Measurements from ENCODE around the gene ARNT2. TPM values are rescaled to one million over a fixed set of nuclear protein-coding genes. Genes with fewer than 3 reads are reported as not detected.
A peak's percentile ranks its signal among the peaks of the same experiment; 100 is the strongest.

Gene ARNT2
- total RNA-seq, 6 experiments from 2014 or later = 2.4 to 16.6 (median 15.5) TPM

DNA sequence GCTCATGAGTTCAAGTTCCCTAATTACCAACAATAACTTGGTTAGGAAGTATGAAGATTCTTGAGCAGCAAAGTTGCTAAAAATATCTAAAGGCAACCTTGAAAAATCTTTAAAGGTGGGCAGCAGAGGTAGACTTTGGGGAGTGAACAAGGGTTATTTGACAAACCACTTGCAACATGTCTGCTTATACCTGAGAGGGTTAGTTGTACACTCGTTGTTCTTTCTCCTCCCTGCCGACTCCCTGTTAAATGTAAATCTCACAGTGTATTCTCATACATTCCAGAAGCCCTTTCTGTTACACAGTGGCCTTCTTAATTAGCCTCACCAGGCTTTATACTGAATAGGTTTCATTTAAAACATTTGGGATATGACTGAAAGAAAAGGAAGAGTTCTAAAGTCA lies 121.7 kb downstream of the ARNT2 start:
- H3K9me3 Mint-ChIP-seq = no peaks in the 10 kb centered on the region
- TF ChIP-seq, protein P1, sequence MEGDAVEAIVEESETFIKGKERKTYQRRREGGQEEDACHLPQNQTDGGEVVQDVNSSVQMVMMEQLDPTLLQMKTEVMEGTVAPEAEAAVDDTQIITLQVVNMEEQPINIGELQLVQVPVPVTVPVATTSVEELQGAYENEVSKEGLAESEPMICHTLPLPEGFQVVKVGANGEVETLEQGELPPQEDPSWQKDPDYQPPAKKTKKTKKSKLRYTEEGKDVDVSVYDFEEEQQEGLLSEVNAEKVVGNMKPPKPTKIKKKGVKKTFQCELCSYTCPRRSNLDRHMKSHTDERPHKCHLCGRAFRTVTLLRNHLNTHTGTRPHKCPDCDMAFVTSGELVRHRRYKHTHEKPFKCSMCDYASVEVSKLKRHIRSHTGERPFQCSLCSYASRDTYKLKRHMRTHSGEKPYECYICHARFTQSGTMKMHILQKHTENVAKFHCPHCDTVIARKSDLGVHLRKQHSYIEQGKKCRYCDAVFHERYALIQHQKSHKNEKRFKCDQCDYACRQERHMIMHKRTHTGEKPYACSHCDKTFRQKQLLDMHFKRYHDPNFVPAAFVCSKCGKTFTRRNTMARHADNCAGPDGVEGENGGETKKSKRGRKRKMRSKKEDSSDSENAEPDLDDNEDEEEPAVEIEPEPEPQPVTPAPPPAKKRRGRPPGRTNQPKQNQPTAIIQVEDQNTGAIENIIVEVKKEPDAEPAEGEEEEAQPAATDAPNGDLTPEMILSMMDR (IDR thresholded peaks at IDR 0.05) = no peak
- no peak overlapping the region for H3K4me3 Mint-ChIP-seq
- peaks cover 20% of the 10 kb centered on the region for H3K4me1 Mint-ChIP-seq (ENCODE audit: low read depth)
- H3K27me3 Mint-ChIP-seq (ENCODE audit: insufficient read depth) = no peaks in the 10 kb centered on the region; the same call in 1 of the 2 replicates
- no peak overlapping the region for H3K27ac Mint-ChIP-seq
- no peak for DNase-seq
- H3K36me3 Mint-ChIP-seq (ENCODE audit: low read depth) = peaks cover 14% of the 10 kb centered on the region; the same call in 1 of the 2 replicates

DNA sequence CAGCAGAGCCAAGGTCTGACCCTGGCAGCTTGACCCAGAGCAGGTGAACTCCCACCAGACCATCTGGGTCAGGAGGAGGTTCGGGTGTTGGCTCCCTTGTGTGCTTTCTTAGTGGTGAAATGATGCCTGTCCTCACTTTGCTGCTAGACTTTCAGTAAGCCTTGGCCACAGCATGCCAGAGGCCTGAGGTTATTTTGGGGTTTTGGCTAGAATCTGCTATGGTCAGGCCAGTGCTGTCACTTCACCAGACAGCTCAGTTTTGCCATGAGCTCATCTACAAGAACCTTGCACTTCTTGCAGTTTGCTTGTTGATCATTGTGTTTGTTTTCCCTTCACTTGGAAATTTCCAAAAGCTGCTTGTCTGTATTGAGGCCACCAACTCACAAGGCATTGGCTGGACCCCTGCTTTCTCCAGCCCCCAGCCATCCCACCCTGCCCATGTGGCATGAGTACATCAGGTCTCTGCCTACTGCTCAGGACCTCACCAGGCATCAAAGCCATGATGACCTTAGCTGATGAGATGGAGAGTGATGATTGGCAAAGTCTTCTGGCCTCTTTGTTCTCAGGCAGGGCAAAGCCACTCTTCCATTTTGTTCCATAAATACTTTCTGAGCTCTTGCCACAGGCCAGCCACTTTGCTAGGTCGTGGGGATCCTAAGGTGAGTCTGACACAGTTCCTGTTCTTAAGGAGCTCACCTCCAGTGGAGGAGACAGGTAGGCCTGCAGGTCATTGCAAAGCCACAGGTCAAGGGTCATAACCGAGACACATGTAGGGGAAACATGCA lies 122.6 kb downstream of the ARNT2 start:
- Mint-ChIP-seq H3K4me3 (no peak overlapping the region), H3K36me3 (ENCODE audit: low read depth) (peaks cover 14% of the 10 kb centered on the region; the same call in 1 of the 2 replicates), H3K9me3 (no peaks in the 10 kb centered on the region), H3K27me3 (ENCODE audit: insufficient read depth) (no peaks in the 10 kb centered on the region; the same call in 1 of the 2 replicates), H3K27ac (no peak overlapping the region), H3K4me1 (ENCODE audit: low read depth) (peaks cover 29% of the 10 kb centered on the region)
- TF ChIP-seq, protein P1 (IDR thresholded peaks at IDR 0.05) = no peak
- DNase-seq = peak; percentile 78

DNA sequence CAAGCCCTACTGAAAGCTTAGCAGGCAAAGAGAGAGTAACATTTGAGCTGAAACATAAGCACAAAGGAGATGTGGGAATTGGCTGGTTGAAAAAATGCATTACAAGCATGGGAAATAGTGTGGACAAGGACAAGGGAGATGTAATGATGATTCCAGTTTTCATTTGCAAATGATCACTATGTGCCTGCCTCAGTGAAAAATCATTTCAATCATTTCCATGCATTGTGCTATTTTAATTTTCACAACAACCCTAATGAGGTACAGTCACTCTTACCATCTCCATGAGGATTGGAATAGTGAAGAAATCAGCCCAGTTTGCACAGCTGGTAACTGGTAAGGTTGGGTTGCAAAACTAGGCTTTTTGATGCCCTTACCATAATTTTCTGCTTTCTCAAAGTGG lies 123.2 kb downstream of the ARNT2 start:
- Mint-ChIP-seq H3K27ac (no peak overlapping the region), H3K27me3 (ENCODE audit: insufficient read depth) (no peaks in the 10 kb centered on the region; the same call in 1 of the 2 replicates), H3K4me3 (no peak overlapping the region), H3K36me3 (ENCODE audit: low read depth) (peaks cover 14% of the 10 kb centered on the region), H3K4me1 (ENCODE audit: low read depth) (peaks cover 33% of the 10 kb centered on the region), H3K9me3 (no peaks in the 10 kb centered on the region)
- TF ChIP-seq, protein P1 (IDR thresholded peaks at IDR 0.05) = no peak
- no peak for DNase-seq

DNA sequence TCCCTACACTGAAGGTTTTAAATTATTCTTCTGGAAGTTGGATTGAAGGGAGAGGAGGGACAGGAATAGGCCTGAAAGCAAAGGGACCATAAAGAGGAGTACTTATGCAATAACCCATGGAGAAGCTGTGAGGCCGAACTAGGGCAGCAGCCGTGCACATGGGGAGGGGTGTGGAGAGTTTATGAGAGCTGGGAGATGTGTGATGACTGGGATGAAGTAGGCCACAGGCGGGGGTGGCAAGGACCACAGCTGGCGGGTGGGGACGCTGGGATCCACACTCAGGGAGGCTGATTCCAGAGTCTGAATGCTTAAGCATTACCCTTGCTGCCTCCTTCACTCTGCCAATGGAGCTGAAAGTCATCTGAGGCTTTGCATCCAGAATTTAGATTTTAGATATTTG lies 123.8 kb downstream of the ARNT2 start:
- no peak for DNase-seq
- no peaks in the 10 kb centered on the region; the same call in 1 of the 2 replicates for H3K27me3 Mint-ChIP-seq (ENCODE audit: insufficient read depth)

GRCh38 chr15:80530737-80531365 lies 126.7 kb downstream of the ARNT2 start:
- H3K4me1 Mint-ChIP-seq (ENCODE audit: low read depth) = peaks cover 65% of the 10 kb centered on the region
- no peak overlapping the region; the same call in 1 of the 2 replicates for H3K27ac Mint-ChIP-seq
- peaks cover 41% of the 10 kb centered on the region for H3K36me3 Mint-ChIP-seq (ENCODE audit: low read depth)
- peaks cover 12% of the 10 kb centered on the region for H3K9me3 Mint-ChIP-seq
- H3K27me3 Mint-ChIP-seq (ENCODE audit: insufficient read depth) = peaks cover 3% of the 10 kb centered on the region
- TF ChIP-seq, protein P1 (IDR thresholded peaks at IDR 0.05) = no peak
- no peak for DNase-seq
- H3K4me3 Mint-ChIP-seq = no peak overlapping the region

More for the DNA sequence above, 123.8 kb downstream of the ARNT2 start:
- TF ChIP-seq, protein P1 (IDR thresholded peaks at IDR 0.05) = no peak
- H3K27ac Mint-ChIP-seq = no peak overlapping the region
- peaks cover 19% of the 10 kb centered on the region for H3K36me3 Mint-ChIP-seq (ENCODE audit: low read depth)
- no peak overlapping the region for H3K4me3 Mint-ChIP-seq
- H3K9me3 Mint-ChIP-seq = no peaks in the 10 kb centered on the region
- peaks cover 38% of the 10 kb centered on the region for H3K4me1 Mint-ChIP-seq (ENCODE audit: low read depth)

Measured in HFFc6 (cell line).